CD4-positive, alpha-beta T cell treated with Interleukin-4 for 4 hours (primary cell): ENCODE data around the gene PRR15.
"Not testable (repeated sequence)": the region's sequence is repeated elsewhere in the genome, so short reads cannot be mapped to it uniquely, and the experiment has no call there.

Experiments
- DNase-seq: peaks from one replicate; pipeline ENCODE4 v3.0.0-alpha.2; 2020

Gene PRR15

GRCh38 chr7:29563590-29564495 is at the start of gene PRR15:
TSS of gene PRR15 (plus strand) at chr7:29563835. CDS start at chr7:29566330, 2,495 bp downstream.
- DNase-seq, result no peak

GRCh38 chr7:29516491-29516890 is 47.1 kb upstream of the PRR15 start:
- DNase-seq, result no peak

- DNase-seq, result no peak
Observed at GRCh38 chr7:29518616-29519015, 45.0 kb upstream of the PRR15 start.

GRCh38 chr7:29523728-29524127 is 39.9 kb upstream of the PRR15 start:
- no peak for DNase-seq

GRCh38 chr7:29527505-29528108 is 36.0 kb upstream of the PRR15 start:
- no peak for DNase-seq

- DNase-seq, result not testable (repeated sequence)
Observed at GRCh38 chr7:29528526-29528925, 35.1 kb upstream of the PRR15 start.

GRCh38 chr7:29538389-29538788 is 25.2 kb upstream of the PRR15 start:
- DNase-seq, result no peak

- DNase-seq, result no peak
Observed at GRCh38 chr7:29539471-29539870, 24.2 kb upstream of the PRR15 start.

- no peak for DNase-seq
Observed at GRCh38 chr7:29547421-29547820, 16.2 kb upstream of the PRR15 start.

- no peak for DNase-seq
Observed at GRCh38 chr7:29548823-29549222, 14.8 kb upstream of the PRR15 start.

- no peak for DNase-seq
Observed at GRCh38 chr7:29552392-29552791, 11.2 kb upstream of the PRR15 start.

- no peak for DNase-seq
Observed at GRCh38 chr7:29555061-29555460, 8.6 kb upstream of the PRR15 start.

- DNase-seq, result no peak
Observed at GRCh38 chr7:29556405-29557195, 7.0 kb upstream of the PRR15 start.

GRCh38 chr7:29557954-29558353 is 5.7 kb upstream of the PRR15 start:
- no peak for DNase-seq

GRCh38 chr7:29561271-29561670 is 2.4 kb upstream of the PRR15 start:
- no peak for DNase-seq

- DNase-seq, result no peak
Observed at GRCh38 chr7:29562307-29562706, 1.3 kb upstream of the PRR15 start.

- no peak for DNase-seq
Observed at GRCh38 chr7:29564496-29565223, 1.0 kb downstream of the PRR15 start.

GRCh38 chr7:29565224-29565630 is 1.6 kb downstream of the PRR15 start:
- DNase-seq, result no peak

GRCh38 chr7:29565634-29565981 is 2.0 kb downstream of the PRR15 start:
- DNase-seq, result no peak

GRCh38 chr7:29565982-29566746 is 2.5 kb downstream of the PRR15 start:
- DNase-seq, result no peak

GRCh38 chr7:29567174-29567573 is 3.5 kb downstream of the PRR15 start:
- DNase-seq, result no peak

GRCh38 chr7:29569648-29570047 is 6.0 kb downstream of the PRR15 start:
- DNase-seq, result no peak
